Skeletal muscle cell (primary cell): ENCODE data around the gene GRM1.

ENCODE experiments used
- DNase-seq: peaks from one replicate; pipeline ENCODE4 v3.0.0-alpha.2; 2010; ENCODE audit warnings: low read depth
- H3K4me3 ChIP-seq: 2 replicates; pipeline ENCODE4 v1.5.1; 2011; ENCODE audit warnings: low read depth, mild to moderate bottlenecking, control low read depth, low read length, moderate library complexity

Gene GRM1

DNA sequence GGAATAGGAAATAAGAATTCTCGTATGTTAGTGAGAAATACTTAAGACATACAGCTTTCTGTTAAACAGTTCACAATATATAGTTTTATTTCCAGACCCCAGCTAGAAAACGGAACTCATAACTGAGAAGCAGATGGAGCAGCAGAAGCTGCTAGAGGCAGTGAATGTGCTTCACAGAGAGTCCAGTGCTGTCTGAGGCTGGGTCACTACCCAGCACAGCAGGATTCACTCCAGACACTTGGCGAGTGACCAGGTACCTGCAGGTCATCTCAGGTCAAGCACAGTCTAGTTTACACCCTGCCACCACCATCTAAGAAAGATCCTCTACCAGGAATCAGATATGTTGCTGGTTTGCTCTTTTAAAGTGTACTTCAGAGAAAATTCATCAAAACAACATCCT, 271.7 kb downstream of the GRM1 start:
- no peak for DNase-seq

DNA sequence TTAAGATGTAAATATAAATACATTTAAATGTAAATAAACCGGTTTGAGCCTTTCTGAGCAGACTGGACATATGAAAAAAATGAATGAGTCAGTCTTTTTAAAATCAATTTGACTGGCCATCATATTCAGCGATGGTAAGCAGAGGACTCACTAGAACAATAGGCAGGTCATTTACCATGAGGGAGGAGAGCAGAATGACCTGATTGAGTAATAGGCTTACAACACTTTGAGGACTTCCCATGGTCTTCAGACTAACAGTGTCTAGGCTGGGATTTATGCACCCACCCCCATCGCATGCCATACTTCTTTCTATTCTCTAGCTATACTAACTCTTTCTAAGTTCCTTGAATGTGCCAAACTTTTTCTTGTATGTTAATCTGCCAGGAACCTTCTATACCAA, 272.9 kb downstream of the GRM1 start:
- no peak overlapping the region for H3K4me3 ChIP-seq
- DNase-seq: no peak

More for the DNA sequence above, 271.7 kb downstream of the GRM1 start:
- no peak overlapping the region for H3K4me3 ChIP-seq

- no peak for DNase-seq
These were observed 274.1 kb downstream of the GRM1 start for GRCh38 chr6:146302994-146303393.

GRCh38 chr6:146304181-146304580, 275.3 kb downstream of the GRM1 start:
- DNase-seq: no peak
- H3K4me3 ChIP-seq: no peak overlapping the region

More at GRCh38 chr6:146302994-146303393, 274.1 kb downstream of the GRM1 start:
- H3K4me3 ChIP-seq: no peak overlapping the region

GRCh38 chr6:146305092-146305491, 276.2 kb downstream of the GRM1 start:
- no peak overlapping the region for H3K4me3 ChIP-seq
- DNase-seq: no peak

DNA sequence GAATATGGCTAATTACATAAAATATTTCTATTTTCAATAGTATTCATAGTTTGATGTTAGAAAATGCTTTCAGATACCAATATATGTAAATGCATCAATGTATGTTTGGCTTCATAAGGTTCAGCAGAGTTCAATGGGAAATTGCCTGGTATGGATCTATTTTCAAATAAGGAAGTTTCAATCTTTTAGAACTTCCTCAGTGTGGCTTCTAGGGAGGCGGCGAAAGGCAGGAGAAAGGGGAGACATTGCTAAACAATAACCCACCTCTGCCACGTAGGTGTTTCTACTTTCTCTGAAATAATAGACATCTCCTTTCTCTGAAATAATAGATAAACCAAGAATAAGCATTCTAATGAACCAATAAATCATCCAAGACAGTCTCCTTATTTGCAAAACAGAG, 277.1 kb downstream of the GRM1 start:
- no peak for DNase-seq
- H3K4me3 ChIP-seq: no peak overlapping the region

- no peak overlapping the region for H3K4me3 ChIP-seq
- DNase-seq: no peak
These were observed 281.8 kb downstream of the GRM1 start for GRCh38 chr6:146310628-146311027.

- no peak overlapping the region for H3K4me3 ChIP-seq
- no peak for DNase-seq
These were observed 282.2 kb downstream of the GRM1 start for GRCh38 chr6:146311079-146311478.

DNA sequence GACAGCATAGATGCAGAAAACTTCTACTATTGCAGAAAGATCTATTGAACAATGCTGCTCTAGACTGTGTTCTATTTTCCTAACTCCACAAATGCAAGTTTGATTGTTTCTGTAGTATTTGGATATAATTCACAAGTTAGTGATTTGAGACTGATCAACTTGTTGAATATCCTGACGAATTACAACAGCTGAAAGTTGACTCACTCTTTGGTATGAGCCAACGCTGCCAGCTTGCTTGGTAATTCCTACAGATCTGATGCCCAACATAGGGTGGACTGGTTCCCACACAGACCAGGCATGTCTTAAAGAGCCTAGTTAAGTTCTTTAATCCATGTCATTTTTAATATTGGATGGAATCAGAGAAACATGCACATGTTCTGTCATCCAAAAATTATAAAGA, 283.7 kb downstream of the GRM1 start:
- DNase-seq: no peak

DNA sequence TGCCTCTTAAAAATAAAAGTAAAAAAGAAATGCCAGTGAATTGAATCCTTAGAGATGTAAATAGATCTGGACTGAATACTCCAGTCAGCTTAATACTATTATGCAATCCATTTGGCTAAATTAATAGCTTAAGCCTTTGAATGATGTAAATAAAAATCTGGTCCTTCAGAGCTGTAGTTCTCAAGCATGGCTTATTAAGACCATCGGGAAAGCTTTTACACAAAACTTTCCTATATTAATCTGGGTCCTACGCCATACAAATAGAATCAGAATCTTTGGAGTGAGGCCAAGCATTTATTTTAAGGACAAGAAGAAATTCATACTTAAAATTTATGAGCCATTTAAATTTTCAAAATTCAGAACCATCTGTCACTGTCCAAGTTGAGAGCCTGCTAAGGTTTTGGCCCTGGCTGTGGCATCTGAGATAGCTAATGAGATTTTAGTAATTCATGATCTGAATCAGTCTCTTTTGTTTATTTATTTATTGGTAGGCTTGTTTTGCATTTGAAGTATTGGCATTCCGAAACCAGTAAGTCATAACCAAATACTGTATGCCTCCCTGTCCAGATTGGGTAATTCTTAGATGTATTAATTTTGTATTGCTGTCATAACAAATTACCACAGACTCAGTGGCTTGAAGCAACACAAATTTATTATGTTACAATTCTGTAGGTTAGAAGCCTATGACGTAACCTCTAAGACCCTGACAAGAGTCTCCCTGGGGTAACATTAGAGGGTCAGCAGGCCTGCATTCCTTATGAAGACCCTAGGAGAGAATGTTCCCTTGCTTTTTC, 286.7 kb downstream of the GRM1 start:
- DNase-seq: no peak
- H3K4me3 ChIP-seq: no peak overlapping the region

More for the DNA sequence above, 283.7 kb downstream of the GRM1 start:
- no peak overlapping the region for H3K4me3 ChIP-seq

DNA sequence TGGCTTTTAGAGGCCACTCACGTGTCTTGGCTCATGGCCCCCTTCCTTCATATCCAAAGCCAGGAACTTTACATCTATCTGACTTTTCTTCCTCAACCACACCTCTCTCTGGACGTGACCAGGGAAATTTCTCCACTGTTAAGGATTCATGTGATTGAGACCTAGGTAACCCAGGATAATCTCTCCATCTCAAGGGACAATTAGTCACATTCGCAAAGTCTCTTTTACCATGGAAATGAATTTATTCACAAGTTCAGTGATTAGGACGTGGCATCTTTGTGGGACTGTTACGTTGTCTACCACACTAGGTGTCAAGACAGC, 287.3 kb downstream of the GRM1 start:
- no peak overlapping the region for H3K4me3 ChIP-seq
- DNase-seq: no peak

DNA sequence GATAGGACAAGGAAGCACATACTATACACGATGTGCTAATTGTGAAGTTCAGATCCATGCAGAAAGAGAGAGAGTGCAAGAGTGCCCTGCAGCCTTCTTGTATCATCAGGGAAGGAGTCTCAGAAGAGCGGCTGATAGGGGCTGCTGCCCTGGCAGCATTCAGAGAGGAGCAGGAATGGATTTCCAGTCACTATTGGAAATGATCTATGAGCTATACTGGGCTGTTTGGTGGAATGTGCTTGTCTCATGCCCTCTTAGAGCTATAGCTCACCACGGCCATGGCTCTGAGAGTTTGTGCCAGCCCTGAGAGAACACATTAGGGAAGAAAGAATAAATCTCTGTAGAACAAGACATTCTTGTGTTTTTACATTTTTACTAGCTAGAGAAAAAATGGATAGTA, 302.2 kb downstream of the GRM1 start:
- no peak for DNase-seq
- no peak overlapping the region for H3K4me3 ChIP-seq

DNA sequence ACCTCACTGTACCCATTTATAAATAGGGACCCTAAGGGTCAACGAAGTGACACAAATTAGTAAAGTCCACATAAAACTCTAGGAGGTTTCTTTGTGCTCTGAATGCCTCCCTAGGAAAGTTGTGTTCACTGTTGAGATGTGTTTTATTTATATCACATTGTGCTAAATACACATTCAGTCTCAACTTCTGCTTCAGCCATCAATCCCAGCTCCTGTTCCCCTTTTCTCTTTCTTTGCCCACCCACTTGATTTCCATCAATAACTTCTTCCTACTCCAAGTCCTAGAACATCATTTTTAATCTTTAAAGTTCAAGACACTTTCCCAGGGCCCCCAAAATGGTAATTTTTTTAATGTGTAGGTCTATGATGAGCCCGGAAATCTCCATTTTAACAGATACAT, 306.5 kb downstream of the GRM1 start:
- DNase-seq: no peak
- H3K4me3 ChIP-seq: no peak overlapping the region

DNA sequence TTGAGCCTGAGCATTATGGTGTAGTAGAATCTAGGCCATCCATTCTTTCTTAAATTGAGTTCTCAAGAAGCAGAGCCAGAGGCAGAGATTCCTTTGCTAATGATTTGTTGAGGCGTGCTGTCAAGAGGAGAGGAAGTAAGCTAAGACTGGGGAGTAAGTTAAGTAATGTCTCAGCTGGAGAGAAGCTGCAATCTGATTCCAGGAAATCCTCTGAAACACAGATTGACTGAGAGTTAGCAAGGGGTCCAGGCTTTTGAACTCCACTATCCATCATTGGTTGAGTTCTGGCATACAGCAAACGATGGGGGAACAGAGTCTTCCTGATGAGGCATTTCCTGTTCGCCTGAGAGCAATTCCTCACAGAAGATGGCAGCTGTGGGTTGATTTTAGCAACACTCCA, 307.3 kb downstream of the GRM1 start:
- no peak for DNase-seq
- no peak overlapping the region for H3K4me3 ChIP-seq

- no peak overlapping the region for H3K4me3 ChIP-seq
- DNase-seq: no peak
These were observed 308.5 kb downstream of the GRM1 start for GRCh38 chr6:146337376-146337775.

DNA sequence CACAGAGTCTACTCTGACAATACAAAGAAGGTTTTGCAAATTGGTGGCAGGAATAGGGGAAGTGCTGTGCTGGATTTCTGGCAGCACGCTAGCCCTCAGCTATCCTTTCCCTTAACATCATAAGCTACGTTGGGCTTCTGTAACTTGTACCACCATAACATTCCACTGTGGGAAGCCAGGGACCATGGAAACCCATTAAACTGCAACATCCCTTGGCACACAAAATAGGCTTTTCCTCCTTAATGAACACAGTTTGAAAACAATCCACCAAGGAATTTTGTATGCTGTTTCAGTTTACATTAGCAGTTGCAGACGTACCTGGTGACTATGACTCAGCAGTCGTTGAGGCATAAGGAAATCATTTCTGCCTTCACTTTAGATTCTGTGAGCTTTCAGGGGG, 310.9 kb downstream of the GRM1 start:
- H3K4me3 ChIP-seq: no peak overlapping the region

GRCh38 chr6:146341493-146342230, 312.8 kb downstream of the GRM1 start:
- H3K4me3 ChIP-seq: no peak overlapping the region
- no peak for DNase-seq

More for the DNA sequence above, 310.9 kb downstream of the GRM1 start:
- no peak for DNase-seq

DNA sequence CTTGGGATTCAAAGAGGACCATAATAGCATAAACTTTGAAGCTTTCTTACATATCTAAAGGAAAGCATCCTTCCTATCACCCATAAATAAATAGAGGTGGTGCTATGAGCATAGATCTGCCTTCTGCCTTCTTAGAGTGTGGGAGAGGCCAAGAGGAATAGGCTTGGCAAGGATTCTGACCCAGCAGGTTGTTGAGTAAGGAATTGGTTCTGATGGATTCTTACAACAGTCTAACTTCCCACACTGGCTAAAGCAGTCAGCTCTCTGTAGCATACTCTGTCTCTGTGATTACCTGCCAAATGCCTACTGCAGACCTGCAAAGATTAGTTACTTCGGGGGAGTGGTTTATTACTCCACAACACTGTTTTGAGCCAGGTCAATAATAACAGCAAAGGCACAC, 316.7 kb downstream of the GRM1 start:
- DNase-seq: no peak
- H3K4me3 ChIP-seq: no peak overlapping the region

DNA sequence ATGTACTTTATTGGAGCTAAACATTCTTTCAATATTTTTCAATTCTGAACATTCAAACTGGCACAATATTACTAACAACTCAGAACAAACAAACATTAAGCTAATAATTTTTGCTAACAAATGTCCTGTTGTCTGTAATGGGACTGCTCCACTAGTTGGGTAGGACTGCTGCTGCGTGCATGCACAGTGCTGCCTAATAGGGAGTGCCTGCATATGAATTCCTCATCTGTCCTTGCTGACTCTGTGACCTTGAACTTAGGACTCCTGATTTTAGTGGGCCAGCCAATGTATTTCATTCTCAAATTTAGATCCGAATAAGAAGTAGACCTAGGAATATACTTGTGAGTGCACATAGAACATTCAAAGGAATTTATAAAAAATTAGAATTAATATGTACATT, 318.2 kb downstream of the GRM1 start:
- no peak for DNase-seq
- H3K4me3 ChIP-seq: no peak overlapping the region

GRCh38 chr6:146347690-146348089, 318.8 kb downstream of the GRM1 start:
- DNase-seq: no peak

GRCh38 chr6:146351018-146351417, 322.2 kb downstream of the GRM1 start:
- H3K4me3 ChIP-seq: no peak overlapping the region

More at GRCh38 chr6:146347690-146348089, 318.8 kb downstream of the GRM1 start:
- no peak overlapping the region for H3K4me3 ChIP-seq

More at GRCh38 chr6:146351018-146351417, 322.2 kb downstream of the GRM1 start:
- DNase-seq: no peak
